Measurements from ENCODE around the gene ZSCAN22. TPM values are rescaled to one million over a fixed set of nuclear protein-coding genes. Genes with fewer than 3 reads are reported as not detected.
A peak's percentile ranks its signal among the peaks of the same experiment; 100 is the strongest.

The ZSCAN22 gene
- total RNA-seq, 1 donor from 2014 or later: 3.9 TPM

GRCh38 chr19:58387338-58388174, 60.8 kb downstream of the ZSCAN22 start:
- Histone ChIP-seq H3K27ac (peak overlapping the region; percentile 89), H3K27me3 (no peaks in the 10 kb centered on the region), H3K36me3 (peaks cover 0 to 34% of the 10 kb centered on the region in 2 donors), H3K9me3 (no peaks in the 10 kb centered on the region), H3K4me1 (peaks cover 41% of the 10 kb centered on the region), H3K4me3 (peak overlapping the region; percentile 76 to 91)
- peak in 1 of 2 donors; percentile 85 for DNase-seq (ENCODE audit: extremely low spot score in 2 of 2)
- intact Hi-C loops (cut with DNase I): no loop called here
- TF ChIP-seq CTCF (IDR thresholded peaks at IDR 0.05): no peak
- no peak for TF ChIP-seq POLR2AphosphoS5 (IDR thresholded peaks at IDR 0.05; ENCODE audit: insufficient read depth in 1 of 2, low read depth in 1 of 2)
- TF ChIP-seq POLR2A (IDR thresholded peaks at IDR 0.05): no peak

- no peaks in the 10 kb centered on the region for H3K9me3 ChIP-seq
- no peak for TF ChIP-seq POLR2AphosphoS5 (IDR thresholded peaks at IDR 0.05; ENCODE audit: insufficient read depth in 1 of 2, low read depth in 1 of 2)
- no peak for TF ChIP-seq POLR2A (IDR thresholded peaks at IDR 0.05)
- TF ChIP-seq CTCF (IDR thresholded peaks at IDR 0.05): no peak
- H3K27me3 ChIP-seq: no peaks in the 10 kb centered on the region
- intact Hi-C loops (cut with DNase I): no loop called here
- DNase-seq (ENCODE audit: extremely low spot score in 2 of 2): no peak
- H3K27ac ChIP-seq: peak overlapping the region; percentile 89
- H3K4me1 ChIP-seq: peaks cover 41% of the 10 kb centered on the region
- H3K36me3 ChIP-seq: peaks cover 0 to 40% of the 10 kb centered on the region in 2 donors
- H3K4me3 ChIP-seq: peak overlapping the region; percentile 76 to 91
These were observed 61.4 kb downstream of the ZSCAN22 start for GRCh38 chr19:58388175-58388526.

Small RNAs within 50 kb of the gene (microRNA-seq; reads per million reads assigned to microRNA genes)
- not detected for gene MIR4754 (ENCODE audit: borderline number of aligned reads, borderline replicate concordance)
- not detected for gene MIR6806 (ENCODE audit: borderline number of aligned reads, borderline replicate concordance)

Small RNAs within 50 kb of the gene (small RNA-seq; reads per million reads assigned to genes)
- gene MIR4754: not detected
- not detected for gene MIR6806
- not detected for gene RNA5SP473

Other genes starting within 250 kb of the ZSCAN22 start
- gene ZSCAN18, start 228.8 kb upstream of the ZSCAN22 start, total RNA-seq: 61.4 TPM
- 9.6 TPM for gene ZNF329, start 176.2 kb upstream of the ZSCAN22 start, total RNA-seq
- gene ZNF274, start 143.9 kb upstream of the ZSCAN22 start, total RNA-seq: 19.6 TPM
- gene ZNF544, start 98.1 kb upstream of the ZSCAN22 start, total RNA-seq: 20.1 TPM
- 6.4 TPM for gene ZNF8, start 48.0 kb upstream of the ZSCAN22 start, total RNA-seq
- 45.9 TPM for gene ERVK3-1, start 21.6 kb upstream of the ZSCAN22 start, total RNA-seq
- 48.9 TPM for gene A1BG, start 26.5 kb downstream of the ZSCAN22 start, total RNA-seq
- gene ZNF497, start 35.8 kb downstream of the ZSCAN22 start, total RNA-seq: 3.4 TPM
- gene ZNF837, start 54.0 kb downstream of the ZSCAN22 start, total RNA-seq: 1.2 TPM
- 1,974 TPM for gene RPS5, start 60.3 kb downstream of the ZSCAN22 start, total RNA-seq
- gene RNF225, start 68.7 kb downstream of the ZSCAN22 start, total RNA-seq: 0.98 TPM
- gene ZNF584, start 81.7 kb downstream of the ZSCAN22 start, total RNA-seq: 16.7 TPM
- gene ZNF132, start 113.2 kb downstream of the ZSCAN22 start, total RNA-seq: 5.2 TPM
- gene ZNF324B, start 124.6 kb downstream of the ZSCAN22 start, total RNA-seq: 4.2 TPM
- 17.2 TPM for gene ZNF324, start 140.1 kb downstream of the ZSCAN22 start, total RNA-seq
- 10.6 TPM for gene ZNF446, start 149.4 kb downstream of the ZSCAN22 start, total RNA-seq
- gene SLC27A5, start 185.0 kb downstream of the ZSCAN22 start, total RNA-seq: 35.8 TPM
- gene ZBTB45, start 192.8 kb downstream of the ZSCAN22 start, total RNA-seq: 14.0 TPM
- 274 TPM for gene TRIM28, start 217.1 kb downstream of the ZSCAN22 start, total RNA-seq
- 76.4 TPM for gene CHMP2A, start 228.1 kb downstream of the ZSCAN22 start, total RNA-seq
- 33.6 TPM for gene UBE2M, start 231.6 kb downstream of the ZSCAN22 start, total RNA-seq
- 32.2 TPM for gene MZF1, start 246.3 kb downstream of the ZSCAN22 start, total RNA-seq

Data from vagina (tissue), 2 donors.